ENCODE results near the gene KMT2A.

KMT2A gene

DNA sequence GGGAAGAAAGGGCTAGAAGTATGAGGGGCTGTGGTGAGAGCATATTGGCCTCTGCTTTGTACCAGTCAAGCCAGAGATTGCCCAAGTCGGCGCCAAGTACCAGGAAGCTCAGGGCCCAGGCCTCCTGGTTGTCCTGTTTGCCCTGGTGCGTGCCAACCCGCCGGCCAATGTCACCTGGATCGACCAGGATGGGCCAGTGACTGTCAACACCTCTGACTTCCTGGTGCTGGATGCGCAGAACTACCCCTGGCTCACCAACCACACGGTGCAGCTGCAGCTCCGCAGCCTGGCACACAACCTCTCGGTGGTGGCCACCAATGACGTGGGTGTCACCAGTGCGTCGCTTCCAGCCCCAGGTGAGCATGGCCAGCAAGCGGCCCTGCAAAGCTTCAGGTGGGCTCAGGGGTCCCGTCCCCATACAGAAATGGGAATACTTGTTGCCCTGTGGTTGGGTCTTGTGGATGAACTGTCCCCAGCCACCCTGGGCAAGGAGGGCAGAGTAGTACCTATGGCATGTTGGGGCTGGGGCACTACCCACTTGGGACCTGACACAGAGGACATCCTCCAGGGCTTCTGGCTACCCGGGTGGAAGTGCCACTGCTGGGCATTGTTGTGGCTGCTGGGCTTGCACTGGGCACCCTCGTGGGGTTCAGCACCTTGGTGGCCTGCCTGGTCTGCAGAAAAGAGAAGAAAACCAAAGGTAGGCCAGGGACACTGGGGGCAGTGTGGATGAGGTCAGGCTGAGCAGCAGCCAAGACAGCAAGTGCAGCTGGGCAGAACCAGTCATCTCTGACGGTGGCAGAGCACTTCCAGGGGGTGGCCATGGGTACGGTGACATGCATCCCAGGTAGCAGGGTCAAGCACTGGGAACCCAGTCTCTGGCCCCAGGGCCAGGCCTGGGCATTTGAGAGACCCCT, 96.8 kb downstream of the KMT2A start:
- DNase-seq (ENCODE audit: low read depth in 2 of 2): no peak

DNA sequence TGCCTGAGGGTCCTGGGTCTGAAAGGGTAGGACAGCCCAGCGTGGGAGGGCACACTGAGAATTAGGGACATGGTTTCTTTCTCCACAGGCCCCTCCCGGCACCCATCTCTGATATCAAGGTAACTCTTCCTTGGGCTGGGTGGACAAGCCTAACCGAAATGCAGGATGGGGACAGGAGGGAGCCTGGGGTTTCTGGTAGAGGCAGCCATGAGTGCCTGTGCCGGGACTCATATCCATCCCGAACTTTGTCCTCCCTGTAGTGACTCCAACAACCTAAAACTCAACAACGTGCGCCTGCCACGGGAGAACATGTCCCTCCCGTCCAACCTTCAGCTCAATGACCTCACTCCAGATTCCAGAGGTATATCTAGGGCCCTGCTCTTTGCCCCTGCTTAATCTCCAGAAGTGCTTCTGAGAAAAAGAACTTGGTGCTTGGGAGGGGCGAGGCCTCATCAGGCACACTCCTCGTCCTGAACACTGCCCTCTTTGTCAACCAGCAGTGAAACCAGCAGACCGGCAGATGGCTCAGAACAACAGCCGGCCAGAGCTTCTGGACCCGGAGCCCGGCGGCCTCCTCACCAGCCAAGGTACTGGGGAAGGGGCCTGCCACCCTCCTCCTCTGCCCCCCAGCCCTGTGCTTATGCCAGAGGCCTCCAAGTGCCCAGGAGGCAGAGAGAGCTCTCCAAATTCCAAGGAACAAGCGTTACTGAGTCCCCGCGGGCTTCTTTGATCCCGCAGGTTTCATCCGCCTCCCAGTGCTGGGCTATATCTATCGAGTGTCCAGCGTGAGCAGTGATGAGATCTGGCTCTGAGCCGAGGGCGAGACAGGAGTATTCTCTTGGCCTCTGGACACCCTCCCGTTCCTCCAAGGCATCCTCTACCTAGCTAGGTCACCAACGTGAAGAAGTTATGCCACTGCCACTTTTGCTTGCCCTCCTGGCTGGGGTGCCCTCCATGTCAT, 97.8 kb downstream of the KMT2A start:
- no peak for DNase-seq (ENCODE audit: low read depth in 2 of 2)

GRCh38 chr11:118535261-118535660, 99.0 kb downstream of the KMT2A start:
- DNase-seq (ENCODE audit: low read depth in 2 of 2): no peak

DNA sequence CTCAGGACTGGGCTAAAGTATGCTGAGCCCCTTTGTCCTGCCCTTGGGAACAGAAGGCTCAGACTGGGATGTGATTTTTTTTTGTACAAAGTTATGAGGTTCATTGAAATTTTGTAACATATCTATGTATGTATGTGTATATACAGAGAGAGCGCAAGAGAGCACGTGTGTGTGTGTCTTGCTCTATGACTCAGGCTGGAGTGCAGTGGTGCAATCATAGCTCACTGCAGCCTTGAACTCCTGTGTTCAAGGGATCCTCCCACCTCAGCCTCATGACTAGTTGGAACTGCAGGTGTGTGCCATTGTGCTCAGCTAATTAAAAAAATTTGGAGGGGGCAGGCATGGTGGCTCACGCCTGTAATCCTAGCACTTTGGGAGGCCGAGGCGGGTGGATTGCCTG, 100.4 kb downstream of the KMT2A start:
- no peak for DNase-seq (ENCODE audit: low read depth in 2 of 2)

DNA sequence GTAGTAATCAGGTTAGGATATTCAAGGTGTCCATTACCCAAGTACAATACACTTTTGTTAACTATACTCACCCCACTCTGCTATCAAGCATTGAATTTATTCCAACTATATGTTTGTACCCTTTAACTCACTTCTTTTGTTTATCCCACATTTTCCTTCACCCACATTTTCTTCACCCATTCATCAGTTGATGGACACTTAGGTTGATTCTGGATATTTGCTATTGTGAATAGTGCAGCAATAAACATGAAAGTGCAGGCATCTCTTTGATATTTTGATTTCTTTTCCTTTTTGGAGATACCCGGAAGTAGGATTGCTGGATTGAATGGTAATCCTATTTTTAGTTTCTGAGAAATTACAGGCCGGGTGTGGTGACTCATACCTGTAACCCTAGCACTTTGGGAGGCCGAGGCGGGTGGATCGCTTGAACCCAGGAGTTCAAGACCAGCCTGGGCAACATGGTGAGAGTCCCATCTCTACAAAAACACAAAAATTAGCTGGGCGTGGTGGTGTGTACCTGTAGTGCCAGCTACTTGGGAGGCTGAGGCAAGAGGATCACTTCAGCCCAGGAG, 101.2 kb downstream of the KMT2A start:
- DNase-seq (ENCODE audit: low read depth in 2 of 2): no peak

DNA sequence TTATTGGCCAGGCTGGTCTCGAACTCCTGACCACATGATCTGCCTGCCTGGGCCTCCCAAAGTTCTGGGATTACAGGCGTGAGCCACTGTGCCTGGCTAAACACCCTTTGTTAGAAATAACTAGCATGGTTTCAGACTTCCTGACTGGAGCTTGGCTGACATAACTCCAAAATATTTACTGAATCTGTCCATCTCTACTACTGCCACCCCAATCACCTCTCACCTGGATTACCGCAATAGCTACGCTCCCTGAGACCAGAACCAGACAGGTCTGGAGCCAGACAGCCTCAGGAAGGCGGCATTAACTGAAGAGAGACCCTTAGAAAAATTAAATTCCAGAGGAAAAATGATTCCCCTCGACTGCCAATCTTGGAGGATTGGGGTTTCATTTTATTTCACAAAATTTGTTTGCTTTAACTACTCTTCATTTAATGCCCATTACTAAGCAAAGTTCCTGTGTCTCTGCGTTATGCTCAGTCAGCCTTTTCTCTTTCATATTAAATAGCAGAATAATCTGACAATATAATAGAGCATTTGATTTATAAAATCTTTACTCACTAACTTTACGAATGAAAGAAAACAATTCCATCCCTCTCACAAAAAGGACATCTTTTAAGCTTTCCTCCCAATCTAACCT, 107.8 kb downstream of the KMT2A start:
- no peak for DNase-seq (ENCODE audit: low read depth in 2 of 2)

GRCh38 chr11:118544647-118545010, 108.3 kb downstream of the KMT2A start:
- DNase-seq (ENCODE audit: low read depth in 2 of 2): no peak

DNA sequence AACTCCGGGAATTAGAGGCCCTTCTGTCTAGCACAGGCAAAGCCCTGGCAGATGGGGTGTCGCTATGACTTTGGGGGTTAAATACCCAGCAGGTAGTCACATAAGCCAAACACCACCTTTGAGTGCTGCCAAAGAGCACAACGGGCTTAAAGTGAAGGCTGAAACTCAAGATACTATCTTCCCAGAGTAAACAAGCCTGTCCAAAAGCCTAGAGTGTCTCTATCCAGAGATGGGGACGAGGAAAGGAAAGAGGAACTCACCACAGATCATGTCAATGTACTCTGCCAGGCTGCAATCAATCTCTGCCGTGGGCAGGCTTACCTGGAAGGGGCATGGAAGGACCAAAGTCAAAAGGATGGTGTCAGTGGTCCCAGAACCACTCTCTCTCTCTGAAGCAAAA, 109.2 kb downstream of the KMT2A start:
- DNase-seq (ENCODE audit: low read depth in 2 of 2): no peak

GRCh38 chr11:118547132-118547531, 110.8 kb downstream of the KMT2A start:
- DNase-seq (ENCODE audit: low read depth in 2 of 2): no peak

- DNase-seq (ENCODE audit: low read depth in 2 of 2): no peak
Measured at GRCh38 chr11:118552341-118552740, 116.0 kb downstream of the KMT2A start.

GRCh38 chr11:118560806-118561205, 124.5 kb downstream of the KMT2A start:
- no peak for DNase-seq (ENCODE audit: low read depth in 2 of 2)

DNA sequence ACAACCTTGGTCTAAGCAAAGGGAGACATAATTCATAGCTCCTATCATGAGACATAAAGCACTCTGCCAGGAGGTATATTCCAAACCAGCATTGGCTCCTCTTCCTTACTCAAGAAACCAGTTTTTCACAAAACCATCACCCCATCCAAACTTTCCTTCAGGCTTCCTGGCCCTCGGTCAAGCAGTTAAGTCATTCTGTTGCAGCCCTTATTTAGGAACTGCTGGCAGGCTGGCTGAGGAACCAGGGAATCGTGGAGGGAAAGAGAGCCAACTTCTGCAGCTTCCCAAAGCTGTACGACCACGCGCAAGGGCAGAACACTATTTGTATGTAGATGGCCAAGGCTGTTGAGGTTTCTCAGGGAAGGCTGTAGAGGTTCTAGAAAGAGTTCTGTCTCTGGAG, 128.8 kb downstream of the KMT2A start:
- DNase-seq (ENCODE audit: low read depth in 2 of 2): no peak

DNA sequence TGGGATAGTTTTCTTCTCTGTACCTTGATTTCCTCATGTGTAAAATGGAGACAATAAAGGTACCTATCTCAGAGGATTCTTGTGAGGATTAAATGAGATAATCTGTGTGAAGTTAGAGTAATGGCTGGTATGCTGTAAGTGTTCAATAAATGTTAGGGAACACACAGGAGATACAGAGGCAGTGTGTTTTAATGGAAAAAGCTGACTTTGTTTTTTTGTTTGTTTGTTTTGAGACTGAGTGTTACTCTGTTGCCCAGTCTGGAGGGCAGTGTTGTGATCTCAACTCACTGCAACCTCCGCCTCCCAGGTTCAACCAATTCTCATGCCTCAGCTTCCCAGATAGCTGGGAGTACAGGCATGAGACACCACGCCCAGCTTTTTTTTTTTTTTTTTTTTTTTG, 133.4 kb downstream of the KMT2A start:
- no peak for DNase-seq (ENCODE audit: low read depth in 2 of 2)

DNA sequence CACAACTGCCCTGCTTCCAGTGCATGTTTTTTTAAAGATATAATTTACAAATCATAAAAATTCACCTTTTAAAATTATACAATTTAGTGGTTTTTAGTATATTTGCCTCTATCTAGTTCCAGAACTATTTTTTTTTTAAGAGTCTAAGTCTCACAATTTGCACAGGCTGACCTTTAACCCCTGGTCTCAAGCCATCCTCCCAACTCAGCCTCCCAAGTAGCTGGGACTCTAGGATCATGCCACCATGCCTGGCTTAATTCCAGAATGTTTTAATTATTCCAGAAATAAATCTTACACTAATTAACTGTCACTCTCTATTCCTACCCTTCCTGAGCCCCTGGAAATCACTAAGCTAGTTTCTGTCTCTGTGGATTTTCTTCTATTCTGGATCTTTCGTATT, 134.5 kb downstream of the KMT2A start:
- no peak for DNase-seq (ENCODE audit: low read depth in 2 of 2)

- DNase-seq (ENCODE audit: low read depth in 2 of 2): peak in 1 of 2 donors; percentile 1
Measured at GRCh38 chr11:118571701-118572060, 135.4 kb downstream of the KMT2A start.

GRCh38 chr11:118572061-118572980, 136.0 kb downstream of the KMT2A start, which contains the start of gene ARCN1:
ARCN1 (plus strand) TSS chr11:118572409; CDS start chr11:118572548, 139 bp downstream.
- DNase-seq (ENCODE audit: low read depth in 2 of 2): peak; percentile 53 to 62

- no peak for DNase-seq (ENCODE audit: low read depth in 2 of 2)
Measured at GRCh38 chr11:118572981-118573550, 136.8 kb downstream of the KMT2A start.

DNA sequence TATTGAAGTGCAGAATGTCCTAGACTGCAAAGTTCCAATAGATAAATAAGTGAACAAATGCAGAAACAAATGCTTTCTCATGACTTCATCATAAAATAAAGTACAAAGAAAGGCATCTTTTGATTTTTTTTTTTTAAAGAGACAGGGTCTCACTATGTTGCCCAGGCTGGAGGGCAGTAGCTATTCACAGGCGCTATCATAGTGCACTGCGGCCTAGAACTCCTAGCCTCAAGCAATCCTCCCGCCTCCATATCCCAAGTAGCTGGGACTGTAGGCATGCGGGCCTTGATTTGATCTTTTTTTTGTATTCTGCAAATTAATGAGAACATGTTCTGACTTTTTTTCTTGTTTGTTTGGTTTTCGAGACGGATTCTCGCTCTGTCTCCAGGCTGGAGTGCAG, 138.3 kb downstream of the KMT2A start:
- DNase-seq (ENCODE audit: low read depth in 2 of 2): no peak

Measured in activated CD4-positive, alpha-beta T cell treated with anti-CD3 and anti-CD28 coated beads for 24 hours (primary cell).